Upper lobe of right lung (tissue), 1 donor: ENCODE measurements around the gene ANK3. TPM values are rescaled to one million over a fixed set of nuclear protein-coding genes. Genes with fewer than 3 reads are reported as not detected.

ENCODE experiments used
- ATAC-seq: fragments of 200-7000 bp; cut with Tn5 transposase; one replicate; pipeline ENCODE4 v1.9.1; 2020; ENCODE audit warnings: mild to moderate bottlenecking, moderate library complexity
- DNase-seq: peaks from one replicate; pipeline ENCODE4 v3.0.0-alpha.2; 2020
- H3K27ac ChIP-seq: fragments of 200-600 bp; one replicate; pipeline ENCODE4 v1.8.0; 2022
- H3K27me3 ChIP-seq: fragments of 200-600 bp; one replicate; pipeline ENCODE4 v1.8.0; 2022; ENCODE audit warnings: mild to moderate bottlenecking
- H3K36me3 ChIP-seq: fragments of 200-600 bp; one replicate; pipeline ENCODE4 v1.8.0; 2022
- H3K4me1 ChIP-seq: fragments of 200-600 bp; one replicate; pipeline ENCODE4 v1.8.0; 2022
- H3K4me3 ChIP-seq: fragments of 200-600 bp; one replicate; pipeline ENCODE4 v1.8.0; 2022; ENCODE audit warnings: mild to moderate bottlenecking
- H3K9me3 ChIP-seq: fragments of 200-600 bp; one replicate; pipeline ENCODE4 v1.8.0; 2022
- CTCF ChIP-seq: fragments of 200-600 bp; IDR thresholded peaks from one replicate; pipeline ENCODE4 v1.8.0; 2022; ENCODE audit warnings: antibody characterized with exemption
- intact Hi-C: fragments of 100-400 bp; cut with DNase I; formaldehyde crosslinking; loops from one replicate; pipeline ENCODE4 v1.11.0; 2022
- total RNA-seq: library from RNA; stranded (reverse); fragmentation: NEBNext Ultra II Directional; extraction: Animal tissue kit (Norgen Biotek cat#: 25700); gene quantifications from one replicate; pipeline ENCODE4 v1.2.1, GENCODE V29; 2021
- donor health status: DM: no; HTN: yes; CAD: no; lungs with severe emphysema.

ANK3 gene
- total RNA-seq, 1 donor from 2014 or later, result 91.1 TPM

- intact Hi-C loops, result no loop called here
- H3K4me1 ChIP-seq, result no peaks in the 10 kb centered on the region
- no peak overlapping the region for H3K27ac ChIP-seq
- no peak for TF ChIP-seq CTCF
- no peaks in the 10 kb centered on the region for H3K9me3 ChIP-seq
- no peak overlapping the region for H3K4me3 ChIP-seq
- H3K36me3 ChIP-seq, result no peaks in the 10 kb centered on the region
- H3K27me3 ChIP-seq, result no peaks in the 10 kb centered on the region
- no peak for ATAC-seq
- DNase-seq, result no peak
Observed at GRCh38 chr10:60369547-60369930, 20.1 kb downstream of the ANK3 start.

DNA sequence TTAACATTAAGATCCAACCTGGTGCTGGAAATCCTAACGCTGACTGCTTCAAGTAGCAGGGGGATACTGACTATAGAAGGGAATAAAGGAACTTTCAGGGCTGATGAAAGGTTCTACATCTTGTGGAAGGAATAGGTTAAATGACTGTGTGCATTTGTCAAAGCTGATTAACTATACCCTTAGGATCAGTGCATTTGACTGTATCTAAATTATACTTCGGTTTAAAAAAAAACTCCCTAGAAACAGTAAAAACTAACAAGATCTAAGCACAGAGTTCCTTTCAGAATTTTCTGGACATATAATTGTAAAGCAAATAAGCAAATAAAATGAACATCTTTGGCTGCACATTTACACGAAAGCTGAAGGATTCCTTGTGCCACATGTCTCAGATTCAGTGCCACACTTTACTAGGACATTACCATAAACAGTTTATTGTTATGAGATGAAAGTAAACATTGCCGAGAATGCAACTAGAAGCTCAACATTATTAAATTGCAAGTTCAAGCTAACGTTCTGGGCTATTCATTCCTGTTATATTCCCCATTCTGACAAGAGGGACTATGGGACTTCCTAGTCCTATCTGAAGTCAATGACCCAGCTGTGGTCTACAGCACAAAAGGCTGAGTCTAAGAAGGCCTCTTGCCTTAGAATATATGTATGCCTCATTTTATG lies 20.7 kb downstream of the ANK3 start:
- intact Hi-C loops, result no loop called here
- TF ChIP-seq CTCF, result no peak
- no peak for ATAC-seq

DNA sequence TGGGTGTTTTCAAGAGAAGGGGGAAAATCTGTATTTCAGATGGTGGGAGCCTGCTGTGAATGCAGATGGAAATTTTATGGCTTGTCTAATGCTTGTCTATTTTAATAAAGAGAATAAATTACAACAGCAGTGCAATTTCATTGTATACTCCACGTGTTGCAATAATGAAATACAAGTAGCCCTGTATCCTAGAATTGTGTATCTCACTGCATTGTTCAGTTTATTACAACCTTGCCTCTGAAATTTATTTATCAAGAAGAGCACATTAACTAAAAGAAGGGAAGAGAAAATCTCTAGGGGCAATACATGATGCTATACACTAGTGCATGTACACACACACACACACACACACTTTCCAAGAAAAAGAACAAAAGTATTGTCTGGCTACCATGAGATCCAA lies 21.8 kb downstream of the ANK3 start:
- Histone ChIP-seq H3K4me3 (no peak overlapping the region), H3K27me3 (no peaks in the 10 kb centered on the region), H3K9me3 (no peaks in the 10 kb centered on the region), H3K4me1 (no peaks in the 10 kb centered on the region), H3K36me3 (no peaks in the 10 kb centered on the region), H3K27ac (no peak overlapping the region)
- intact Hi-C loops, result no loop called here
- DNase-seq (no peak), ATAC-seq (no peak)
- TF ChIP-seq CTCF, result no peak

More for the DNA sequence above, 20.7 kb downstream of the ANK3 start:
- Histone ChIP-seq H3K4me3 (no peak overlapping the region), H3K27ac (no peak overlapping the region), H3K4me1 (no peaks in the 10 kb centered on the region), H3K9me3 (no peaks in the 10 kb centered on the region), H3K27me3 (no peaks in the 10 kb centered on the region), H3K36me3 (no peaks in the 10 kb centered on the region)
- DNase-seq, result no peak

GRCh38 chr10:60367431-60367830 lies 22.2 kb downstream of the ANK3 start:
- DNase-seq (no peak), ATAC-seq (no peak)
- intact Hi-C loops, result no loop called here
- H3K9me3 ChIP-seq, result no peaks in the 10 kb centered on the region
- no peaks in the 10 kb centered on the region for H3K4me1 ChIP-seq
- H3K4me3 ChIP-seq, result no peak overlapping the region
- no peaks in the 10 kb centered on the region for H3K27me3 ChIP-seq
- no peak for TF ChIP-seq CTCF
- H3K36me3 ChIP-seq, result no peaks in the 10 kb centered on the region
- no peak overlapping the region for H3K27ac ChIP-seq

GRCh38 chr10:60367024-60367423 lies 22.7 kb downstream of the ANK3 start:
- no peak for TF ChIP-seq CTCF
- ATAC-seq, result no peak
- H3K36me3 ChIP-seq, result no peaks in the 10 kb centered on the region
- DNase-seq, result no peak
- no peaks in the 10 kb centered on the region for H3K4me1 ChIP-seq
- H3K9me3 ChIP-seq, result no peaks in the 10 kb centered on the region
- no peak overlapping the region for H3K27ac ChIP-seq
- H3K27me3 ChIP-seq, result no peaks in the 10 kb centered on the region
- no peak overlapping the region for H3K4me3 ChIP-seq
- intact Hi-C loops, result no loop called here

GRCh38 chr10:60363187-60363586 lies 26.5 kb downstream of the ANK3 start:
- H3K36me3 ChIP-seq, result no peaks in the 10 kb centered on the region
- DNase-seq, result no peak
- H3K27me3 ChIP-seq, result no peaks in the 10 kb centered on the region
- H3K4me3 ChIP-seq, result no peak overlapping the region
- no peaks in the 10 kb centered on the region for H3K4me1 ChIP-seq
- TF ChIP-seq CTCF, result no peak
- no peak for ATAC-seq
- no peaks in the 10 kb centered on the region for H3K9me3 ChIP-seq
- H3K27ac ChIP-seq, result no peak overlapping the region
- intact Hi-C loops, result no loop called here
